Activated naive CD4-positive, alpha-beta T cell treated with anti-CD3 and anti-CD28 coated beads, Interleukin-2, amount 50 U/mL, for 72 hours (primary cell): ENCODE results near the gene ZFHX3. TPM values are rescaled to one million over a fixed set of nuclear protein-coding genes. Genes with fewer than 3 reads are reported as not detected.

Source experiments
- ATAC-seq, 2 donors: fragments of 150-1000 bp; cut with Tn5 transposase; 2 replicates each; pipeline ENCODE4 v1.10.0; 2021; ENCODE audit warnings: mild to moderate bottlenecking in 2 of 2, moderate library complexity in 2 of 2
- DNase-seq, 2 donors: peaks; one replicate each; pipeline ENCODE4 v3.0.0; 2021 to 2022; ENCODE audit warnings: low spot score in 2 of 2
- H3K27ac Mint-ChIP-seq, 2 donors: one replicate each; pipeline ENCODE4 v1.8.0; 2022; ENCODE audit warnings: mild to moderate bottlenecking in 2 of 2, mixed read lengths in 2 of 2
- H3K36me3 Mint-ChIP-seq, 2 donors: one replicate each; pipeline ENCODE4 v1.8.0; 2022; ENCODE audit warnings: mixed read lengths in 2 of 2
- H3K9me3 Mint-ChIP-seq, 2 donors: one replicate each; pipeline ENCODE4 v1.8.0; 2022; ENCODE audit warnings: mixed read lengths in 2 of 2
- total RNA-seq, 2 donors: library from RNA; stranded (reverse); gene quantifications; one replicate each; pipeline ENCODE4 v1.2.3, GENCODE V29; 2022

The ZFHX3 gene
- total RNA-seq, 2 donors from 2014 or later = 0.07 to 1.7 TPM

DNA sequence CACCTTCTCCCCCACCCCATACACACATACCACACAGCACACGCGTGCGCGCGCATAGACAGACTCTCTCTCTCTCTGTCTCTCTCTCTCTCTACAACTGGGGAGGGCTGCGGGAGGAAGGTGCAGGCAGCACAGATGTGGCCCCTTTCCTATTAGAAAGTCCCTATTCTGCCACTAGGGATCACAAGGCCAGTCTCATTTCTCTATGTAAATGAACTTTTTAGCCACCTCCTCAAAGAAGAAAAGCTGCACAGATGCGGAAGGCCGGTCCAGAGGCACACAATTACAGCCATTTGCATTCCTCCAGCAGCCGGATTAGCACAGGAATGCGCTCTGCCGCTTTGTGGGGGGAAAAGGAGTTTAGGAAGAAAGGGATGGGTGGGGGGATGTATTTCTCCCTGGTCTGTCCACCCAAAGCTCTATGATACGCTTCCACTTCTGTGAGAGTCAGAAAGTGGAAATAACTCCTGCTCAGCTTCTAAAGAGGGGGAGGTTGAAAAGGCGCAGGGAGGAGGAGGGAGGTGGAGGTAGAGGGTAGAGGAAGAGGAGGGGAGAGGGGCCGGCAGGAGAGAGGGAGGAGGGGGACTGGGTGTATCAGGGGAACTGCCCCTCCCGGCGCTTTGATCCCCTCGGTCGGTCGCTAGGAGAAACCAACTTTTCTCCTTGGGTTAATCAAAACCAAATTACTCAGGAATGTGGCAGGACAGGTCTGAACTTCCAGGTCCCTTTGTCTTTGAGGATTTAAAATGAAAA lies 11.7 kb downstream of the ZFHX3 start:
- Mint-ChIP-seq H3K36me3 (no peaks in the 10 kb centered on the region), H3K27ac (no peak overlapping the region), H3K9me3 (no peaks in the 10 kb centered on the region)
- ATAC-seq = no peak
- no peak for DNase-seq

DNA sequence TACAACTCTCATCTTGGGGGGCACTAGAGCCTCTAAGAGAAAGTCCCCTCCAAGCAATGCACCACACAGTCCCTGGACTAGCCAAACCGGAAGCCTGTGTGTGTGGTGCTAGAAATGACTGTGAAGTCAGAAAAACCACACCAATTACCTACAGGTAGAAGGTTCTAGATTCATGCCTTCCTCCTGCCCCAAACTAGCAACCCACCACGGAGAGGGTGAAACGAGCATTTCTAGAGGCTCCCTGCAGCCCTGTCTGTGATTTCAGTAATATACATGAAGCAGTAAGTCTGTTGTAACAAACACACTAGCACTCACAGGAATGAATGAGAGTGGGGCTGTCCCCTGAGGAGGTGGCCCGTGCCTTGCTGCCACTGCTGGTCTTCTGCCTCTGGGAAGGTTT lies 13.6 kb downstream of the ZFHX3 start:
- no peaks in the 10 kb centered on the region for H3K36me3 Mint-ChIP-seq
- DNase-seq (no peak), ATAC-seq (no peak)
- no peaks in the 10 kb centered on the region for H3K9me3 Mint-ChIP-seq
- H3K27ac Mint-ChIP-seq = no peak overlapping the region

DNA sequence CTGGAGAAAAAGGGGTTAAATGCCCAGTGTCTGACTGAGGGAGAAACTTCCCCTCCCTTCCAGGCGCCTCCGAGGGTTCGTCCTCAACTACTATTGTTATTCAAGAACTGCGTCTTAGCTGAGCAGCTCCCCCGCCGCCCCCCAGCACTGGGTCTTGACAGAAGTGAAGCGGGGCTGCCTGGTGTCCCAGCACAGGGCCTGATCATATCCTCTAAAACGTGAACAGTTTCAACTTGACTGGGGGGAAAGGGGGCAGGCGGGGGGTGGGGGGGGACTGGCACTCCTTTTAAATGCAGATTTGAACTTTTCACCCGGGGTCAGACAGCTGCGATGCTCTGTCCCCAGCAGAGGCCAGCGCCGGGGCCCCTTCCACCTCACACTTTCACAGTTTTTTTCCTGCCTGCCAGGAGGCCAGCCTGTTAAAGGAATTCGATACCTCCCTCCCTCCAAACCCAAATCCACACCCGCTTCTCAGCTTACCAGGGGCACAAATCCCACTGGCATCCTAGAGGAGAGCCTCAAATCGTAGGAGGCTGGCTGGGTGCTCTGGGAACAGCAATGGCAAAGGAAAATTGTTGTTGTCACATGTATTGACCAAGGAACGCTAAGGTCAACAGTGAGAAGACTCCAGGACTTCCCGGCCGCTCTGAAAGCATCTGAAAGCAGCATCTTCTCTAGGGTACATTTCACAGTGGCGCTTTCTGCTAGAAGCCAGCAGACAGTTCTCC lies 14.5 kb downstream of the ZFHX3 start:
- no peak overlapping the region for H3K27ac Mint-ChIP-seq
- ATAC-seq = no peak
- H3K36me3 Mint-ChIP-seq = no peaks in the 10 kb centered on the region
- no peaks in the 10 kb centered on the region for H3K9me3 Mint-ChIP-seq
- DNase-seq = no peak

- H3K27ac Mint-ChIP-seq = no peak overlapping the region
- DNase-seq (no peak), ATAC-seq (no peak)
- no peaks in the 10 kb centered on the region for H3K36me3 Mint-ChIP-seq
- H3K9me3 Mint-ChIP-seq = no peaks in the 10 kb centered on the region
These were observed 15.2 kb downstream of the ZFHX3 start for GRCh38 chr16:73032541-73033270.

- no peaks in the 10 kb centered on the region for H3K9me3 Mint-ChIP-seq
- DNase-seq (no peak), ATAC-seq (no peak)
- no peak overlapping the region for H3K27ac Mint-ChIP-seq
- H3K36me3 Mint-ChIP-seq = no peaks in the 10 kb centered on the region
These were observed 15.9 kb downstream of the ZFHX3 start for GRCh38 chr16:73031984-73032383.

DNA sequence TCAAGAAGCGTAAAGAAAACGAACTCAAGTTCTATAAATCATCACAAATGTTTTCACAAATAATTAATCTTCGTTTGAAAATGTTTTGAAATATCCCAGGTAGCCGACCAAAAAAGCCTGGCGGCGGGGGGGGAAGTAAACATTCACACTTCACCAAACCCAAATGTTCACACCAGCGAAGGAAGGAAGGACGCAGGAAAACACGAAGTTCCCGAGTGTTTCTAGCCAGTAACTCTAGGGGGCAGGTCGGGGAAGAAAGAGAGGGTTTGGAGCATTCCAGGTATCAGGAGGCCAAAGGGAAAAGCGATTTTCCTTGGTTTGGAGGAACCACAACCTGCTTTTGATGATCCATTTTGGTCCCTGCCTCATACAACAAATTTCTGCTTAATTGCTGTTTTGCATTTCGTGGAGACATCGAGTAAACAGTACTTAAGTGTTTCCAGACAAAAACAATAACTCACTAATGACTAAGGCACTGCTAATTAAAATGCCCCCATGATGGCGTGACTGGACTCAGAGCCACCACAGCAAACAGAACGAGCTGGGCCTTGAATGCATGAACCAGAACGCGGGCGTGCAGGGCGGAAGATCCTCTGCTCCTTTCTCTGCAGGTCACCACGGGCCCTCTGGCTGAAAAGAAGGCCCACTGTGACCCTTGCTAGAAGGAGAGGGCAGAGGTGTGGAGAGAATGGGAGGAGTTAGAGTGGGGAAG lies 16.6 kb downstream of the ZFHX3 start:
- no peak overlapping the region for H3K27ac Mint-ChIP-seq
- no peaks in the 10 kb centered on the region for H3K36me3 Mint-ChIP-seq
- ATAC-seq = no peak
- no peak for DNase-seq
- H3K9me3 Mint-ChIP-seq = no peaks in the 10 kb centered on the region

GRCh38 chr16:73028721-73029361 lies 19.1 kb downstream of the ZFHX3 start:
- no peaks in the 10 kb centered on the region for H3K9me3 Mint-ChIP-seq
- no peak overlapping the region for H3K27ac Mint-ChIP-seq
- ATAC-seq (no peak), DNase-seq (no peak)
- no peaks in the 10 kb centered on the region for H3K36me3 Mint-ChIP-seq

DNA sequence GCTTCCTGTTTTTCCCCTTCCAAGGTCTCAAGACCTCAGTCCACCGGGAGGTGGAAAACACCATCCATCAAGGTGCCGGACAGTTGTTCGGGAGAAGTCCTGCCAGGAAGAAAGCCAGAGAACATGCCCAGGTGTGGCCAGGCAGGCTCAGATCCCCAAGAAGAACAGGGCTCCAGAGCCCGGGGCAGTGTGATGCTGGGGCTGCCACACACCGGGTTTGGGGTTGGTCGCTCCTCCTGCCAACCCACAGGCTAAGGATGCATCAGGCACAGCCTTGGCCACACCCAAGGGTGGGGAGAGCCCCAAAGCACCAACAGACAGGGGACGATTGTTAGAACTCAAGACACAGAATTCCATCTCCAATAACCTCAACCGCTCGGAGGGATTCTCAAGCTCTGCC lies 19.7 kb downstream of the ZFHX3 start:
- Mint-ChIP-seq H3K36me3 (no peaks in the 10 kb centered on the region), H3K9me3 (no peaks in the 10 kb centered on the region), H3K27ac (no peak overlapping the region)
- ATAC-seq = no peak
- no peak for DNase-seq

- no peaks in the 10 kb centered on the region for H3K36me3 Mint-ChIP-seq
- DNase-seq (no peak), ATAC-seq (no peak)
- H3K27ac Mint-ChIP-seq = no peak overlapping the region
- no peaks in the 10 kb centered on the region for H3K9me3 Mint-ChIP-seq
These were observed 20.2 kb downstream of the ZFHX3 start for GRCh38 chr16:73027685-73028111.

GRCh38 chr16:73026754-73027684 lies 20.9 kb downstream of the ZFHX3 start:
- ATAC-seq (no peak), DNase-seq (no peak)
- Mint-ChIP-seq H3K27ac (no peak overlapping the region), H3K9me3 (no peaks in the 10 kb centered on the region), H3K36me3 (no peaks in the 10 kb centered on the region)

DNA sequence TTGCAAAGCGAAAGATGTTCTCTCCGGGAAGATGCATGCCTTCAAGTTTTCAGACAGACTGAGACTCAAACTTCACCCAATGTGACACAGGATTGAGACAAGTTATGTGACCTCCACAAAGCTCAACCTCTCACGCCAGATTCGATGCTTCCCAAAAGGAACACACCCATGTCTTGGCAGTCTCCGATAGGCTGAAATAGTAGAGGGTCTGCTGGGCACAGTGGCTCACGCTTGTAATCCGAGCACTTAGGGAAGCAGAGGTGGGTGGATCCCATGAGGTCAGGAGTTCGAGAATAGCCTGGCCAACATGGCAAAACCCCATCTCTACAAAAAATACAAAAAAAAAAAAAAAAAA lies 22.1 kb downstream of the ZFHX3 start:
- ATAC-seq = no peak
- no peak for DNase-seq
- Mint-ChIP-seq H3K27ac (no peak overlapping the region), H3K9me3 (no peaks in the 10 kb centered on the region), H3K36me3 (no peaks in the 10 kb centered on the region)

DNA sequence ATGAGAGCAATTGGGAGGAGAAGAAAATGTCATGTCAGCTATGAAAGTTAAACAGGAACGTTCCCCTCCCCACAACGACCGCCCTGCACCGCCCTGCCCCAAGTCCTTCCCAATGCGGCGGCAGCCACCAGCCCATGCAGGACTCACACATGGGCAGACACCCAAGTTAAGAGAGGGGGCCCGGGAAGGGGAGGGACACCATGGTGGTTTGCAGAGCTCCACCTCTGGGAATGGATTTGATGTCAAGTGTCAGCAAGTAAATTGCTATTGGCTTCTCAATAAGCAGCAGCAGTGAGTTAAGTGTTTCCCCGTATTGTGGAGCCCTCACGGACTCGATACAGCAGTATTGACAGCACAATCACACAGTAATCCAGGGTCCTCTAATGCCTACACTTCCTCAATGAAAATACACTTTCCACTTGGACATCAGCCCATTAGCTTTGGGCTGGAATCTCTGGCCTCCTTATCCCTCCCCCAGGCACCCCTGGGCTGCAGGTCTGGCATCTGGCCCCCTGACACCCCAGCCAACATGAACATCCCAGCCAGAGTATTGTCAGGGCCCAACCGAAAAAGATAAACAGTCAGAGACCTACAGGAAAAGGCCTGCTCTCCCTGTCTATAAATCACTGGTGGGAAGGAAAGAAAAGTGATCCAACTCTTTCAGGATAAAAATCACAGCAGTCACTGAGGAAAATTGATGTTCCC lies 22.6 kb downstream of the ZFHX3 start:
- ATAC-seq = no peak
- Mint-ChIP-seq H3K27ac (no peak overlapping the region), H3K9me3 (no peaks in the 10 kb centered on the region), H3K36me3 (no peaks in the 10 kb centered on the region)
- no peak for DNase-seq

DNA sequence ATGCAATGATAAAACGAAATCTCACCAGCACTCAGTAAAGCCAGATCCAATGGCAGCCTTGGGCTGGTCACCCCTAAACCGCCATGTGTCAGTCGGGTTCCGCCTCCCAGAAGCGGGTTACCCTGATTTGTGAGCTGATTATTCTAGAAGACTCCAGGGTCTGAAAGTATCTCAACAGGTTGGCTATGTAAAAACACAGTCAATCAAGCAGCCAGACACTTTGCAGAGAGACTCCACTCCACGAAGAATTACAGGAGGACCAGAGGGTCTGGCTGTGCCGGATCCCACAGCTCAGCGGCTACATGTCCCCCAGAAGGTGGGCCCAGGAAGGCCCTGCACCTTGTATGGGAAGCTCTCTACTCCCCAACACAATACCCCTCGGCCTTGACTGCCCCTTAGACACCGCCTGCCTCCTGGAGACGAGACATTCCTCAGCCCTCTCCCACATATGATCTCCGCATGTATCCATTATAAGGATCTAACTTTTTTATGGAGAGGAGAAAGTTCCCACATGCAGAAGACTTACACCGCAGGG lies 23.3 kb downstream of the ZFHX3 start:
- Mint-ChIP-seq H3K36me3 (peaks cover 0 to 3% of the 10 kb centered on the region in 2 donors), H3K9me3 (peaks cover 0 to 3% of the 10 kb centered on the region in 2 donors), H3K27ac (no peak overlapping the region)
- no peak for ATAC-seq
- DNase-seq = no peak

GRCh38 chr16:73023752-73024570 lies 24.0 kb downstream of the ZFHX3 start:
- no peak overlapping the region for H3K27ac Mint-ChIP-seq
- peaks cover 0 to 4% of the 10 kb centered on the region in 2 donors for H3K36me3 Mint-ChIP-seq
- H3K9me3 Mint-ChIP-seq = peaks cover 0 to 5% of the 10 kb centered on the region in 2 donors
- ATAC-seq (no peak), DNase-seq (no peak)
